Mesodermal cell (in vitro differentiated cells): ENCODE measurements around the gene FBXL14.

ENCODE experiments used
- H3K27ac ChIP-seq: 2 replicates; pipeline ENCODE4 v1.7.0; 2013; ENCODE audit warnings: mild to moderate bottlenecking, low read depth, low read length, moderate library complexity; ENCODE audit not compliant: severe bottlenecking
- H3K36me3 ChIP-seq: 2 replicates; pipeline ENCODE4 v1.7.1; 2013; ENCODE audit warnings: mild to moderate bottlenecking, low read length, moderate library complexity; ENCODE audit not compliant: control insufficient read depth, insufficient read depth
- H3K4me1 ChIP-seq: one replicate; pipeline ENCODE4 v1.7.1; 2013; ENCODE audit warnings: mild to moderate bottlenecking, low read length; ENCODE audit not compliant: insufficient read depth, control insufficient read depth, poor library complexity, severe bottlenecking
- H3K4me3 ChIP-seq: 2 replicates; pipeline ENCODE4 v1.7.0; 2013; ENCODE audit warnings: low read length, control low read depth, mild to moderate bottlenecking; ENCODE audit not compliant: insufficient read depth, poor library complexity, severe bottlenecking; ENCODE audit errors: extremely low read depth
- H3K9me3 ChIP-seq: 2 replicates; pipeline ENCODE4 v1.7.1; 2013; ENCODE audit warnings: mild to moderate bottlenecking, low read length, moderate library complexity; ENCODE audit not compliant: control insufficient read depth
- WGBS, 2 experiments: methylation state at CpG; one replicate each; pipeline ENCODE4 v1.1.5; 2013; ENCODE audit warnings: missing lambda C conversion rate in 2 of 2; ENCODE audit not compliant: insufficient coverage in 2 of 2; 5-methylcytosine and 5-hydroxymethylcytosine counted together

Gene FBXL14

DNA sequence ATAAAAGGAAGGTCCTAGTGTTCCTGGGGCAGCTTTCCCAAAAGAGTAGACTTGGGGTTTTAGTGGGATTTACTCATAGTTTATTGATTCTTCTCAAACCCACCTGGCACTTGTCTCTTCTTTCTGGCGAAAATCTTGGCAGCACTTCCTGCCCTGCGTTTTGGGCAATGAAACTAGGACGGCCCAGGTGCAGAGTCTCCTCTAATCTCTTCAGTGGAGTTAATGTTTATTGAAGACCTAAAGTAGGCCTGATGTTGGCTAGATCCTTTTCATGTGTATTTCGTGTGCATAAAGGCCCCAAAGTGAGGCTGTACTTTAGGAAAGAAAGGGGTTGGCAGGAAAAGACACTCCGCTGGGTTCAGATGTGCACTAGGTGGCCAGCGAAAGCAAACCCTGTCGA is 39.8 kb upstream of the FBXL14 start:
- peaks cover 4% of the 10 kb centered on the region for H3K4me1 ChIP-seq
- no peak overlapping the region for H3K27ac ChIP-seq
- 80 to 85% methylated on average over 7 of the region's 7 CpGs for WGBS, 2 experiments
- H3K9me3 ChIP-seq = no peaks in the 10 kb centered on the region
- peaks cover 10% of the 10 kb centered on the region for H3K36me3 ChIP-seq
- no peak overlapping the region for H3K4me3 ChIP-seq

DNA sequence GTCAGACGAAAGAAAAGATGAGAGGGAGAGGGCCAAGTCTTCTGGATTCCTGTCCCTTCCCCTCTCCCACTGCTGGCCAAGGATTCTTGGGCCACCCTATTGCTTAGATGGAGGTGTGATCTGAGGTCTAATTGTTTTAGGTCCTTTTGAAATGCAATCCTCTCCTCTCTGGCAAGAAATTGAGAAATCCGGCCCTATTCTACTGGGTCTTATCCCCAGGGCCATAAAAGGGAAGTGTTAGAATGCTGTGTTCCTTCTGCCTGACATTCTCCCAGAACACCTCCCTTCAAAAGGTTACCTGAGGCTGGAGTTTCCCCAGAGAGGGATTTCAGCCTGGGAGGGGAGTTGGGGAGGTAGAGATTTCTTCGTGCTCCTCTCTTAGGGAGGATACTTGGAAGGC is 39.1 kb upstream of the FBXL14 start:
- no CpG with 5 or more reads among the region's 3 CpGs for WGBS, 2 experiments
- Histone ChIP-seq H3K9me3 (no peaks in the 10 kb centered on the region), H3K4me1 (peaks cover 4% of the 10 kb centered on the region), H3K36me3 (peaks cover 6% of the 10 kb centered on the region), H3K27ac (no peak overlapping the region), H3K4me3 (no peak overlapping the region)

DNA sequence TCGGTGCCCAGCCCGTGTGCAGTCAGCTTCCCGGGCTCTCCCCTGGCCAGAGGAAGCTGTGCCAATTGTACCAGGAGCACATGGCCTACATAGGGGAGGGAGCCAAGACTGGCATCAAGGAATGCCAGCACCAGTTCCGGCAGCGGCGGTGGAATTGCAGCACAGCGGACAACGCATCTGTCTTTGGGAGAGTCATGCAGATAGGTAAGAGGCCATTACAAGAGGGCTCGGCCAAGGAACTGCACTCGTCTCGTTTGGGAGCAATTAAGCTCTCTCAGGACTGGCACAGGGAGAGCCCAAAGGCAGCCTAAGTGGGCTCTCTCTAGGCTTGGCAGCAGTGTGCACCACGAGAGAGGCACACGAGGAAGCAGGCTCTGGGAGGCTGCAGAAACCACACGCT is 38.3 kb upstream of the FBXL14 start:
- 85 to 87% methylated on average over 12 to 14 of the region's 14 CpGs for WGBS, 2 experiments
- Histone ChIP-seq H3K36me3 (peaks cover 6% of the 10 kb centered on the region), H3K4me3 (no peak overlapping the region), H3K9me3 (no peaks in the 10 kb centered on the region), H3K4me1 (peaks cover 4% of the 10 kb centered on the region), H3K27ac (no peak overlapping the region)

DNA sequence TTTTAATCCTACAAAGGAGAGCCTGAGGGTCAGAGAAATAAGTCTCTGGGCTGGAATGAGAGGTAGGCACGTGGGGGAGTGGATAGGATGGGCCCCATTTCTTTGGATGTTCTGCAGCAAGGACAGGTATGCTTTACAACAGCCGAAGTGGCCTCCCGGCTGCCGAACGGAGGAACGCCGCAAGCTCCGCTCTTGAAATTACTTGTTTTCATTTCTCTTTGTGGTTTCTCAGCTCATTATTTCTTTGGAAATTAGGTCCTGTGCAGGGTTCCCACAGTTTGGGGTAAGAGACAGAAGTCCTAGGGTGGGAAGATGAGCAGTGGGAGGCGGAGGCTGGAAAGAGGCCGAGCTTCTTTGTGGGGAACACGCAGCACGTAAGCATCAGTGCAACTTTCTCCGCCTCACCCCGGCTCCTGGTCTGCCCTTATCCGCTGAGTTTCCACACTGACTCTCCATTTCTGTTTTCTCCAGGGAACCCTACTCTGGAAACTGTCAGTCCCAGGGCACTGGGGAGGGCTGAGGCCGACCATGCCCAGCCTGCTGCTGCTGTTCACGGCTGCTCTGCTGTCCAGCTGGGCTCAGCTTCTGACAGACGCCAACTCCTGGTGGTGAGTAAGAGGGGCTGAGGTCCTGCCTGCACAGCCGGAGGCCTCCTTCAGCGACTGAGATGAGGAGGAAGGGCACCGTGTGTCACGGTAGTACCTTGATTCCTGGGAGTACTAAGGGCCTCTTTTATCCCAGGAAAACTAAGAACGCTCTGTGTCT is 36.6 kb upstream of the FBXL14 start:
- 7 to 17% methylated on average over 12 to 18 of the region's 23 CpGs for WGBS, 2 experiments
- H3K4me3 ChIP-seq = peak overlapping the region; percentile 36

DNA sequence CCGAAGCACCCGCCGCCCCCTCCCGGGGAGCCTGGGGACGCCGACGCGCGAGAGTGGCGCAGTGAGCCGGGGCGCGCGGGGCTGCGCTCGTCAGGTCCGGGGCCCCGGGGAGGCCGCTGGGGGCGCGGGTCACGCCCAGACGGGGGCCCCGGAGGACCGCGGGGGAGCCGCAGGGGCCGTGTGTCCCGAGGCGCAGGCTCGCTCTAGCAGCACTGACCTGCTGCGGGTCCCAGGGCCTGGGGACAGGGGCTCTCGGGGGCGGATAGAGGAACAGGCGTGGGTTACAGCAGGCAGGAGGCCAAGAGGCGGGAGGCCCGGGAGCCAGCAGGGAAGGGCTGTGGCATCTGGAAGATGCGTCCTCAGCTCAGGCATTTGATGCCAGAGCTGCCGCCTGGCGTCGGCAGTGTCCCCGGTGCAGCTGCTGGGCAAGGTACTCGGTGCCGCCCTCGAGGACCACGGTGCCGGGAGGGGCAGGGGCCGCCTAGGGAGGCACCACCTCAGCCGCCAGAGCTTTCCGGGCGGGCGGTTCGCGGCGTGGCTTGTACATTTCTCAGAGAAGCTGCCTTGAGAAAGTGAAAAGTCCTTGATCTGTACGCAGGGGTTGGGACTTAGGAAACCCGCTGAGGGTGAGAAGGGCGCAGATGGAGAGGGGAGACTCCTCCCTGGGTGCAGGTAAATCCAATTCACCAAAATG is 35.9 kb upstream of the FBXL14 start:
- H3K4me1 ChIP-seq = peaks cover 4% of the 10 kb centered on the region
- no peaks in the 10 kb centered on the region for H3K9me3 ChIP-seq
- H3K4me3 ChIP-seq = peak overlapping the region; percentile 36
- H3K36me3 ChIP-seq = peaks cover 6% of the 10 kb centered on the region
- H3K27ac ChIP-seq = no peak overlapping the region
- 0 to 1% methylated on average over 43 to 56 of the region's 58 CpGs for WGBS, 2 experiments

More for the DNA sequence above, 36.6 kb upstream of the FBXL14 start:
- H3K27ac ChIP-seq = no peak overlapping the region
- peaks cover 4% of the 10 kb centered on the region for H3K4me1 ChIP-seq
- H3K9me3 ChIP-seq = no peaks in the 10 kb centered on the region
- H3K36me3 ChIP-seq = peaks cover 6% of the 10 kb centered on the region

DNA sequence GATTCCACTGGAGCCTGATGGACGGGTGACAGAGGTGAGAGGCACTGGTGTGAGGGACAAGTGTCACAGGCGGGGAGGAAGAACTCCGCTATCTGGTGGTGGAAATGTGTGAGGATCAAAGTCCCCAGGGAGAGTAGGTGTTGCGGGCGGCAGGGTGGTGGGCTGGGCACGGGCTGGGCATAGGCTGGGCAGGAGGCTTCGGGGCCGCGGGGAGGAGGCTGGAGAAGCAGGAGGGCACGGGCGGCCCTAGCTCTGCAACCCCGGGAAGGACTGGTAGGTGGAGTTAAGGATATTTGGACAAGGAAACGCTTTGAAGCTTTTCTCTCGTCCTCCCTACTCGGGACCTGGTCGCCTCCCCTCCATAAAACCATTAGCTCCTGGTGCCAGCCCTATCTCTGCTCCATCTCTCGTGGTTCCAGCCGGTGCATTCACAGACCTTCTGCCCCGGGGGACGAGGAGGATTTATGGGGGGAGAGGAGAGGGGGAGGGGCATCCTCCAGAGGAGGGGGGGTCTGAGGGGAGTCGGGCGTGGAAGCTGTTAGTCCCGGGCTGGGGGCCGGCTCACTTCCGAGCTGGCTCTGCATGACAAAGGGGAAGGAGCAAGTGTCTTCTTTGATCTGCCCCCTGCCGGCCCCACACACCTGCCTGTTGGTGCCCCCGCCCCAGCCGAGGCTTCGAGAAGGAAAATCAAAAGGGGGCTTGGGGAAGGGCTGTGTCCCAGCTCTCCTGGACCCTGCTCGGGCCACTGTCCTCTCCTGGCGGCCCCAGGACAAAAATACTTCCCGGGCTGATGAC is 35.2 kb upstream of the FBXL14 start:
- Histone ChIP-seq H3K27ac (no peak overlapping the region), H3K4me1 (peaks cover 4% of the 10 kb centered on the region), H3K36me3 (peaks cover 6% of the 10 kb centered on the region), H3K4me3 (peak overlapping the region; percentile 36), H3K9me3 (no peaks in the 10 kb centered on the region)
- WGBS, 2 experiments = 1% methylated on average over 18 to 21 of the region's 32 CpGs

DNA sequence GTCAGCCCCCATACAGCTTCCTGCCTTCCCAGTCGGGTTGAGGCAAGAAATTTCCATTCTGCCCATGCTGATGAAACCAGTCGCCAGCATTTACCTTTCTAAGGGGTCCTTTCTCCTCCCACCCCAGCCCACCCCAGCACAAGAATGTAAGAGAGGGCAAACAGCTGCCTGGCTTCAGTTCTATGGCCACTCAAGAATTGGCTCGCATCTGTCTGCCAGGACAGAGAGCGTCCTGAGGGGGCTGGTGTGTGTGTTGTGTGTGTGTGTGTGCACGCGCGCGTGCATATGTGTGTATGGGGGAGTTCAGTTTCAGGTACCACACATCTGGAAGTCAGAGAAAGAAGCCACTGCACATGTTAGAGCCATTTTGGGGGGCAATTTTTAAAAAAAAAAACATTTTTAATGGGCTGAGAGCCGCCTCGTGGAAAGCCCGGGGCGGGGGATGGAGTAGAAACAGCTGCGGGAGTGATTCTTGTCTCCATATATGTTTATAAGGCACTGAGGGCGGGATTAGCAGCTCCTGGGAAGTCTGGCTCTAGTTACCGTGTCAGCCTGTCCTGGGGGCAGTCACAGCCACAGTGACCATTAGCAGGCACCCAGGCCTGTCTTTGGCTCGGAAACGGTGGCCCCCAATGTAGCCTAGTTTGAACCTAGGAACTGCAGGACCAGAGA is 34.4 kb upstream of the FBXL14 start, which contains the start of gene WNT5B:
TSS of gene WNT5B (plus strand) at position 566 of the 672 bp plus-strand sequence. CDS start 2,124 bp downstream, outside the sequence.
- Histone ChIP-seq H3K4me3 (peak within 1 kb of the TSS; percentile 36), H3K27ac (no peak within 1 kb of the TSS), H3K9me3 (no peaks in the 10 kb centered on the region), H3K4me1 (peaks cover 4% of the 10 kb centered on the region), H3K36me3 (peaks cover 6% of the 10 kb centered on the region)
- 16 to 25% methylated on average over 12 to 16 of the region's 17 CpGs for WGBS, 2 experiments

DNA sequence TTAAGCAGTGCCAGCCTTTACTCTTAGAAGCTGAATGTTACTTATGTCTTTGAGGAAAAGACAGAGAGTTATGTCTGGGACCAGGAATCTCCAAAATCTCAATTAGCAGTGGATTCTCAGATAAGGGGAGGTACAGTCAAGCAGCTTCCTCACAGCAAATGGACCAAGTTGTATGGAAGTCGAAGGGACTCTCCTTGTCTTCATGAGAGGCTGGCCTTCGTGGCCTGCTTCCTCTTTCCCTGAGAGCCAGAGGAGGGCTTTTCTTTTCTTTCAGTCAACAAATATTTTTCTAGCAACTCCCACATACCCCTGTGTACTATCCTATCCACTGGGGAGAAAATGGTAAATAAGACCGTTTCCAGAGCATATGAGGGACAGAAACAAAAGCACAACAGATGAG is 28.0 kb upstream of the FBXL14 start:
- H3K36me3 ChIP-seq = no peaks in the 10 kb centered on the region
- H3K9me3 ChIP-seq = no peaks in the 10 kb centered on the region
- no CpG with 5 or more reads among the region's 3 CpGs for WGBS, 2 experiments
- no peak overlapping the region for H3K4me3 ChIP-seq
- peak overlapping the region; percentile 33 for H3K27ac ChIP-seq
- H3K4me1 ChIP-seq = peaks cover 28% of the 10 kb centered on the region

DNA sequence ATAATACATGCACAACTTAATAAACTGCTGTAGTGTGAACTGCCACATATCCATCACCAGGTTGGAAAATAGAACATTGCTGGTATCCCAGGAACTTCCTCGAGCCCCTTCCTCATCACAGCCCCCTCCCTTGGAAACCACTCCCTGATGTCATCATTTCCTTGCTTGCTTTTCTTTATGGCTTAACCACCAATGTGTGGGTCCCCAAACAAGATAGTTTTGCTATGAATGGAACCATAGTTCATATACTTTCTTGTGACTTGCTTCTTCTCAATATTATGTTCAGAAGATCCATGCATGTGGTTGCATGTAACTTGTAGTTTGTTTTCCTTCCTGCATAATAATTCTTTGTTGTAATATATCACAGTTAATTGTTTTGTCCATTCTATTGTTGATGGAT is 25.7 kb upstream of the FBXL14 start:
- H3K36me3 ChIP-seq = no peaks in the 10 kb centered on the region
- H3K9me3 ChIP-seq = no peaks in the 10 kb centered on the region
- H3K4me3 ChIP-seq = no peak overlapping the region
- WGBS, 2 experiments = 100% methylated on average over 1 of the region's 1 CpG; no CpG with 5 or more reads in 1 of the 2 experiments
- H3K27ac ChIP-seq = no peak overlapping the region
- H3K4me1 ChIP-seq = peaks cover 28% of the 10 kb centered on the region

DNA sequence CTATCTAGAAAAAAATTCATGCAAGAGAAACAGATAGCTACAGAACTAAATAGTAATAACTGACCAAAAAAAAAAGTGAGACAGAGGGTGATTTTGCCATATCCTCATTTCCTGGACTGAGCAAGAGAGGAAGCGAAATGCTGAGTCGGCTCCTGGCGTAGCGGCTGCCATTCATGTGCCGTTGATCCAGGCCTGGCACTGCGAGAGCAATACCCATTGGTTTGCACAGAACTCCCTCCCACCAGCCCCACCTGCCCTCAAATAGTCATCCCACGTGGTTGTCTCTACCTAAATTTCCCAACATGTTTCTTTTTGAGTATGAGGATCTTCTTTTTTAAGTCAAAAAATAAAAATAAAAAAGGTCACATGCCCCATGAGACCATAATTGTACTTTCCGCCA is 25.2 kb upstream of the FBXL14 start:
- 90 to 100% methylated on average over 2 to 6 of the region's 8 CpGs for WGBS, 2 experiments
- Histone ChIP-seq H3K9me3 (no peaks in the 10 kb centered on the region), H3K4me1 (peaks cover 28% of the 10 kb centered on the region), H3K4me3 (no peak overlapping the region), H3K36me3 (no peaks in the 10 kb centered on the region), H3K27ac (no peak overlapping the region)
